Brain microvascular endothelial cell (primary cell): ENCODE results near the gene C18orf54.
A peak's percentile ranks its signal among the peaks of the same experiment; 100 is the strongest.

ENCODE experiments used
- DNase-seq: peaks from one replicate; pipeline ENCODE4 v3.0.0-alpha.2; 2020
- H3K27ac ChIP-seq: fragments of 250-450 bp; sonication (Bioruptor Pico); 2 replicates; pipeline ENCODE4 v1.5.1; 2020; ENCODE audit warnings: mild to moderate bottlenecking, moderate library complexity
- H3K27me3 ChIP-seq: fragments of 250-450 bp; sonication (Bioruptor Pico); replicated peaks from 2 replicates; pipeline ENCODE4 v1.5.1; 2020; ENCODE audit warnings: mild to moderate bottlenecking
- H3K36me3 ChIP-seq: fragments of 250-450 bp; sonication (Bioruptor Pico); replicated peaks from 2 replicates; pipeline ENCODE4 v1.5.1; 2020; ENCODE audit warnings: mild to moderate bottlenecking
- H3K4me3 ChIP-seq: 2 replicates; pipeline ENCODE4 v1.5.1; 2011; ENCODE audit warnings: low read depth, mild to moderate bottlenecking, control low read depth, low read length, moderate library complexity
- in situ Hi-C: cut with HindIII; loops from 2 replicates; pipeline ENCODE4 v1.10.0; 2017; ENCODE audit warnings: low sequenced_read_pairs, low pct_ligation_motif_present
- TF ChIP-seq, protein P1 (sequence below): IDR thresholded peaks from 2 replicates; pipeline ENCODE4 v1.5.1; 2011; ENCODE audit warnings: low read depth, mild to moderate bottlenecking, moderate library complexity, low read length, control low read depth, inconsistent platforms; ENCODE audit errors: missing control alignments

The C18orf54 gene

DNA sequence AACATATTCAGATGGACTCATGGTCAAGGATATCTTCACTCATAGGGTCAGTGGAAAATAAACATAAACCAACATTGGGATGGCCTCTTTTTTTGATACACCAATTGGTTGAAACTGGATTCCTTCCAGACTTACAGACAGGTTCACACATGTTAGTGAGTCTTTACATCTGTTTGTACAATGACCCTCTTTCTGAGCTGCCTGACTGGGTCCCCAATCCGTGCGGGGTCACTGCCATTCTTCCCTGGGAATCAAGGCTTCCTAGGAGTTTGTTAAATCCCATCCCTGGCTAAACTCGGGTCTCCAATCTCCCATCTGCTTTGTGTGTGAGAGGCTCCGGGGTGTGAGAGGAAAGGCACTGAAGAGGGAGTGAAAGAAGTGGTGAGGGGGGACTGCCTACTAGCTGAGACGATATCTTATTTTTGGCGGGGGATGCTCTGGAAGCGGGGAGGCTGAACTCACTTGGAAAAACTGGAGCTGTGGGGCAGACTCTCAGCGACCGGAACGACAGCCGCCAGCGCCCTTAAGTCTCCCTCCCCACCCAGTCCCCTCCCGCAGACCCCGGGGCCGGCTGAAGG lies 535 bp upstream of the C18orf54 start:
- no peaks in the 10 kb centered on the region for H3K36me3 ChIP-seq
- no peak for DNase-seq
- peak overlapping the region; percentile 87 for H3K4me3 ChIP-seq
- H3K27me3 ChIP-seq: no peaks in the 10 kb centered on the region
- peak overlapping the region; percentile 36 for H3K27ac ChIP-seq
- in situ Hi-C loops: no loop called here
- TF ChIP-seq, protein P1, sequence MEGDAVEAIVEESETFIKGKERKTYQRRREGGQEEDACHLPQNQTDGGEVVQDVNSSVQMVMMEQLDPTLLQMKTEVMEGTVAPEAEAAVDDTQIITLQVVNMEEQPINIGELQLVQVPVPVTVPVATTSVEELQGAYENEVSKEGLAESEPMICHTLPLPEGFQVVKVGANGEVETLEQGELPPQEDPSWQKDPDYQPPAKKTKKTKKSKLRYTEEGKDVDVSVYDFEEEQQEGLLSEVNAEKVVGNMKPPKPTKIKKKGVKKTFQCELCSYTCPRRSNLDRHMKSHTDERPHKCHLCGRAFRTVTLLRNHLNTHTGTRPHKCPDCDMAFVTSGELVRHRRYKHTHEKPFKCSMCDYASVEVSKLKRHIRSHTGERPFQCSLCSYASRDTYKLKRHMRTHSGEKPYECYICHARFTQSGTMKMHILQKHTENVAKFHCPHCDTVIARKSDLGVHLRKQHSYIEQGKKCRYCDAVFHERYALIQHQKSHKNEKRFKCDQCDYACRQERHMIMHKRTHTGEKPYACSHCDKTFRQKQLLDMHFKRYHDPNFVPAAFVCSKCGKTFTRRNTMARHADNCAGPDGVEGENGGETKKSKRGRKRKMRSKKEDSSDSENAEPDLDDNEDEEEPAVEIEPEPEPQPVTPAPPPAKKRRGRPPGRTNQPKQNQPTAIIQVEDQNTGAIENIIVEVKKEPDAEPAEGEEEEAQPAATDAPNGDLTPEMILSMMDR: no peak

DNA sequence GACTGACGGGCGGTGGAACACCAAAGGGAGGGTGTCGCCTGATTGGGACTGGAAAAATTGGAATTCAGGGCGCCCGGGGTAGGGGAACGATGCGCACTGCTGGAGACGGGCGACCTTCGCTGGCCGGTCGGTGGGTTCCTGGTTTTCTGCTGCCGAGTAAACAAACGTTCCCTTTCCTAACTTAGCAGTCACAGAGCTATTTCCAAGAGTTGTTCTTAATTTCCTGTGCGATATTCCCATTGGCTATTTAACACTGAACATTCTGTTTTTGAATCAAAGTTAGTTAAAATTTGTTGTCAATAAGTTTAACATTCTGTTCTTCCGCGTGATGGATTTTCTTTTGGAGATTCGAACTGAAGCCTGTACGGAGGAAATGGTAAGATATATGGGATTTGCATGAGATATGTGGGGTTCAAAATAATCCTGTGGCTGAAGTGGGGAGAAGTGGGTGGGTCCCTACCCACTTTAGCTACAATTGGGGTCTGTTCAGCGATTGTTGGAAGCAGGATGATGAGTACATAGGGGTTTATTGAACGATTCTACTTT lies 862 bp downstream of the C18orf54 start:
- DNase-seq: peak; percentile 19
- Histone ChIP-seq H3K27ac (no peak overlapping the region), H3K4me3 (peak overlapping the region; percentile 87), H3K36me3 (no peaks in the 10 kb centered on the region), H3K27me3 (no peaks in the 10 kb centered on the region)
- TF ChIP-seq, protein P1: no peak
- in situ Hi-C loops: no loop called here

DNA sequence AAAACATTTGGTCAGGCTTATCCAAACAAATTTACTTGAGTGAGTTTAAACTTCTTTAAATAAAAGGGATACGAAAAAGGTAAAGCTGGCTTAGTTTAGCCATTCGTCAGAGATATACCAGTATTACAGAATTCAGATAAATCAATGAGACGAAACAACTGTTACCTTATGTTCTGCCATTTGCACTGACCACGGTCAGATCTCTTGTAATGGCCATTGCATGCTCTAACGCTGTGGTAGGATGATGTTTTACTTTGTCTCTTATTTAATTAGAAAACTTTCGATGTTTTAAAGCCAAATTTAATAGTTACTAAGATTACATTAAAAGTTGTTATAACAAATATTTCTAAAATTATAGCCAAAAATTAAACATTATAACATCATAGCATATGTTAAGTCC lies 1.5 kb downstream of the C18orf54 start:
- Histone ChIP-seq H3K4me3 (peak overlapping the region; percentile 87), H3K27me3 (no peaks in the 10 kb centered on the region), H3K36me3 (no peaks in the 10 kb centered on the region), H3K27ac (peak overlapping the region; percentile 12)
- TF ChIP-seq, protein P1: no peak
- no peak for DNase-seq
- in situ Hi-C loops: no loop called here

DNA sequence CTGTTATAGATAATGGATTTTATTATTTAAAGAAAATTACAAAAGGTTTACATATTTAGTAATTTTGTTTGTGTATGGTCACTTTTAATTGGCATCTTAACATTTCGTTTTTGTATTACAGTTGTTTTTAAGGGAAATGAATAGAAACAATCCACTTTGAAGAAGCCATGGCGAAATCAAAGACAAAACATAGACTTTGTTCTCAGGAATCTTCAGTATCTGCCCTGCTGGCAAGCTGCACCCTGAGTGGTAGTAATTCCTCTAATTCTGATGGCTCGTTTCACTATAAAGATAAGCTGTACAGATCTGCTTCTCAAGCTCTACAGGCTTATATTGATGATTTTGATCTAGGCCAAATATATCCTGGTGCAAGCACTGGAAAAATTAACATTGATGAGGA lies 2.7 kb downstream of the C18orf54 start:
- in situ Hi-C loops: no loop called here
- Histone ChIP-seq H3K27ac (no peak overlapping the region), H3K4me3 (no peak overlapping the region), H3K36me3 (no peaks in the 10 kb centered on the region), H3K27me3 (no peaks in the 10 kb centered on the region)
- TF ChIP-seq, protein P1: no peak
- peak; percentile 9 for DNase-seq

DNA sequence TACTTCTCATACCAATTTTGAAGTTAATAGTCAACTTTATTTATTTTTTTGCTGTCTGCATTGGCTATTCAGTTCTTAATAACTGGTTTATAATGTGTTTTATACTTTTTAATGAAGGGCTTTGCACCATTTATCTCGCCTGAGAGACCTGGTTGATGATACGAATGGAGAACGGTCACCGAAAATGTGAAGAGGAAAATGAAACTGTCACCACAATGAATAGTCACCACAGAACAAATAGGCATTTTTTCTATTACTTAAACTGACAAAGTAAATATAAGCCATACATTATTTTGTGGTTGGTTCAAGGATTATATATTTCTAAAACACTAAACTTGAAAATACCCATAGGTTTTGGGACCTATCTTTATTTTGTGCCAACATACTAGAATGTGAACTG lies 20.4 kb downstream of the C18orf54 start:
- no peaks in the 10 kb centered on the region for H3K27me3 ChIP-seq
- H3K4me3 ChIP-seq: no peak overlapping the region
- TF ChIP-seq, protein P1: no peak
- DNase-seq: no peak
- H3K27ac ChIP-seq: no peak overlapping the region
- H3K36me3 ChIP-seq: no peaks in the 10 kb centered on the region
- in situ Hi-C loops: no loop called here

DNA sequence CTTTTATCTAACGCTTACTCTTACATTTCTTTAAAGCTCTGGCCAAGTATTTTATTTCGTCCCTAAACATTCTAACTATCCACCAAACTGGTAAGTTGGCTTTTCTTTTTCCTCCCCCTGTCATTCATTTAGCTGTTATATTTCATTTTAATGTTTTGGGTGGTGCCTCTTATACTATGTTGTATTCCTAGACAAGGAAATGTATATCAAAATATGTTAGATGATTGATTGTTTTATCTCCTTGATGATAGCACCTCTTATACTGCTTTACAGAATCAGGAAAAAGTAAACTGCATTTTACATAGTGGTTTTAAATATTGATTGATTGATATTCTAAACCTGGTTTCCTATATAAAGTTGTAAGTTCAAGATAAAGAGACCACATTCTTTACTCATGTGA lies 23.9 kb downstream of the C18orf54 start:
- TF ChIP-seq, protein P1: no peak
- in situ Hi-C loops: no loop called here

More for the DNA sequence above, 23.9 kb downstream of the C18orf54 start:
- H3K36me3 ChIP-seq: no peaks in the 10 kb centered on the region
- no peak for DNase-seq
- no peak overlapping the region for H3K27ac ChIP-seq
- H3K27me3 ChIP-seq: no peaks in the 10 kb centered on the region
- H3K4me3 ChIP-seq: no peak overlapping the region
